ENCODE data around the gene FYTTD1. TPM values are rescaled to one million over a fixed set of nuclear protein-coding genes. Genes with fewer than 3 reads are reported as not detected.

FYTTD1 gene
- total RNA-seq, 2 donors from 2014 or later, result 20.4 to 47.3 TPM

- ATAC-seq (ENCODE audit: insufficient number of reproducible peaks, low FRiP score, low read depth) (no peak), DNase-seq (ENCODE audit: low spot score) (no peak)
- H3K4me1 ChIP-seq (ENCODE audit: control insufficient read depth in 1 of 2, low read depth in 2 of 2), result no peaks in the 10 kb centered on the region
- H3K27me3 ChIP-seq (replicated peaks; ENCODE audit: insufficient read depth), result no peaks in the 10 kb centered on the region
- no peak overlapping the region for H3K4me3 ChIP-seq
- H3K27ac ChIP-seq, result no peak overlapping the region
- no peaks in the 10 kb centered on the region for H3K9me3 ChIP-seq
- H3K36me3 ChIP-seq, result peaks cover 24% of the 10 kb centered on the region
- TF ChIP-seq CTCF (IDR thresholded peaks at IDR 0.05), result no peak
Observed at GRCh38 chr3:197784019-197784585, 34.4 kb downstream of the FYTTD1 start.

GRCh38 chr3:197787412-197787811 lies 37.7 kb downstream of the FYTTD1 start:
- H3K27me3 ChIP-seq (replicated peaks; ENCODE audit: insufficient read depth), result no peaks in the 10 kb centered on the region
- peaks cover 0 to 7% of the 10 kb centered on the region in 2 donors for H3K4me1 ChIP-seq (ENCODE audit: control insufficient read depth in 1 of 2, low read depth in 2 of 2)
- no peak overlapping the region for H3K4me3 ChIP-seq
- ATAC-seq (ENCODE audit: insufficient number of reproducible peaks, low FRiP score, low read depth) (no peak), DNase-seq (ENCODE audit: low spot score) (no peak)
- peaks cover 4% of the 10 kb centered on the region for H3K36me3 ChIP-seq
- no peak for TF ChIP-seq CTCF (IDR thresholded peaks at IDR 0.05)
- H3K27ac ChIP-seq, result no peak overlapping the region
- H3K9me3 ChIP-seq, result no peaks in the 10 kb centered on the region

- no peak for TF ChIP-seq CTCF (IDR thresholded peaks at IDR 0.05)
- Histone ChIP-seq H3K36me3 (peaks cover 3% of the 10 kb centered on the region), H3K27ac (no peak overlapping the region), H3K4me1 (ENCODE audit: control insufficient read depth in 1 of 2, low read depth in 2 of 2) (peaks cover 10 to 24% of the 10 kb centered on the region in 2 donors), H3K27me3 (replicated peaks; ENCODE audit: insufficient read depth) (no peaks in the 10 kb centered on the region), H3K9me3 (no peaks in the 10 kb centered on the region), H3K4me3 (no peak overlapping the region)
- ATAC-seq (ENCODE audit: insufficient number of reproducible peaks, low FRiP score, low read depth) (no peak), DNase-seq (ENCODE audit: low spot score) (no peak)
Observed at GRCh38 chr3:197789309-197789708, 39.6 kb downstream of the FYTTD1 start.

- no peak for TF ChIP-seq CTCF (IDR thresholded peaks at IDR 0.05)
- H3K27ac ChIP-seq, result peak overlapping the region in 1 of 2 donors; percentile 95
- no peak for ATAC-seq (ENCODE audit: insufficient number of reproducible peaks, low FRiP score, low read depth)
Observed at GRCh38 chr3:197790033-197790432, 40.4 kb downstream of the FYTTD1 start.

GRCh38 chr3:197791113-197791891 lies 41.6 kb downstream of the FYTTD1 start, which contains the start of gene LRCH3:
LRCH3 (plus strand) TSS chr3:197791254; CDS start chr3:197791279, 25 bp downstream.
- Histone ChIP-seq H3K27me3 (replicated peaks; ENCODE audit: insufficient read depth) (no peaks in the 10 kb centered on the region), H3K4me1 (ENCODE audit: control insufficient read depth in 1 of 2, low read depth in 2 of 2) (peaks cover 16 to 38% of the 10 kb centered on the region in 2 donors), H3K36me3 (no peaks in the 10 kb centered on the region), H3K27ac (peak within 1 kb of the TSS; percentile 93 to 95), H3K4me3 (peak within 1 kb of the TSS; percentile 92), H3K9me3 (no peaks in the 10 kb centered on the region)
- no peak for TF ChIP-seq CTCF (IDR thresholded peaks at IDR 0.05)
- ATAC-seq (ENCODE audit: insufficient number of reproducible peaks, low FRiP score, low read depth) (peak; percentile 34), DNase-seq (ENCODE audit: low spot score) (peak; percentile 40)

More at GRCh38 chr3:197790033-197790432, 40.4 kb downstream of the FYTTD1 start:
- no peak for DNase-seq (ENCODE audit: low spot score)
- no peak overlapping the region for H3K4me3 ChIP-seq
- no peaks in the 10 kb centered on the region for H3K36me3 ChIP-seq
- H3K9me3 ChIP-seq, result no peaks in the 10 kb centered on the region
- H3K4me1 ChIP-seq (ENCODE audit: control insufficient read depth in 1 of 2, low read depth in 2 of 2), result peaks cover 14 to 31% of the 10 kb centered on the region in 2 donors
- no peaks in the 10 kb centered on the region for H3K27me3 ChIP-seq (replicated peaks; ENCODE audit: insufficient read depth)
